ENCODE measurements around the gene TSHZ2. TPM values are rescaled to one million over a fixed set of nuclear protein-coding genes. Genes with fewer than 3 reads are reported as not detected.

The TSHZ2 gene
- total and polyA plus RNA-seq, 2 of the 4 experiments (the other 2 are of a cell fraction): under 0.01 to 0.02 TPM

GRCh38 chr20:53044296-53044695 is 72.1 kb downstream of the TSHZ2 start:
- no TSS peak for BruUV-seq (replicated peaks)
- TF ChIP-seq POLR2A (IDR thresholded peaks at IDR 0.05; ENCODE audit: low read depth, low read length): no peak
- no peak for TF ChIP-seq RCOR1 (IDR thresholded peaks at IDR 0.05; ENCODE audit: insufficient replicate concordance, low read length)
- TF ChIP-seq RFX5 (IDR thresholded peaks at IDR 0.05; ENCODE audit: low read depth, low read length): no peak
- POLR2A ChIA-PET (ENCODE audit: unreplicated experiment): no interaction called here

More at GRCh38 chr20:53044296-53044695, 72.1 kb downstream of the TSHZ2 start:
- Histone ChIP-seq H3K9me1 (ENCODE audit: insufficient read depth, low read length) (no peaks in the 10 kb centered on the region), H3K56ac (ENCODE audit: extremely low read depth, insufficient read depth, low read length) (no peak overlapping the region), H2BK20ac (ENCODE audit: low read depth, low read length) (no peak overlapping the region), H4K20me1 (ENCODE audit: insufficient read depth, low read length) (no peaks in the 10 kb centered on the region), H3K9me3 (ENCODE audit: control insufficient read depth, insufficient read depth, low read length) (peaks cover 3% of the 10 kb centered on the region; the same call in 1 of the 2 replicates), H2BK5ac (ENCODE audit: low read depth, low read length, poor library complexity, severe bottlenecking) (no peak overlapping the region), H3K4me2 (ENCODE audit: low read depth, low read length) (no peak overlapping the region), H3K23ac (ENCODE audit: low read depth, low read length) (no peak overlapping the region), H3K4me1 (ENCODE audit: control insufficient read depth, insufficient read depth, low read length) (no peaks in the 10 kb centered on the region), H4K8ac (ENCODE audit: low read depth in 2 of 2, low read length in 2 of 2) (no peak overlapping the region), H2AFZ (replicated peaks; ENCODE audit: low read length, poor library complexity) (no peak overlapping the region), H3K18ac (ENCODE audit: low read depth, low read length) (no peak overlapping the region), H3K79me1 (ENCODE audit: low read depth in 1 of 2, low read length in 2 of 2) (no peaks in the 10 kb centered on the region), H3K9ac (ENCODE audit: low read depth, low read length) (no peak overlapping the region), H3K4me3 (ENCODE audit: insufficient read depth, low read depth, low read length) (no peak overlapping the region), H2AK9ac (replicated peaks; ENCODE audit: low read depth, low read length, poor library complexity) (no peak overlapping the region), H2AK5ac (ENCODE audit: low read depth, low read length) (no peak overlapping the region), H3K4ac (ENCODE audit: low read depth, low read length) (no peak overlapping the region), H2BK15ac (ENCODE audit: low read depth, low read length) (no peak overlapping the region), H3K27ac (ENCODE audit: insufficient read depth, low read length) (no peak overlapping the region), H4K5ac (ENCODE audit: low read depth, low read length) (no peak overlapping the region), H3K14ac (replicated peaks; ENCODE audit: low read depth, low read length) (no peak overlapping the region), H3K36me3 (ENCODE audit: control insufficient read depth, insufficient read depth, low read length) (no peaks in the 10 kb centered on the region), H4K91ac (ENCODE audit: insufficient read depth, low read depth, low read length) (no peak overlapping the region), H3K27me3 (ENCODE audit: control insufficient read depth, insufficient read depth, low read length) (no peaks in the 10 kb centered on the region), H2BK120ac (ENCODE audit: low read depth, low read length) (no peak overlapping the region)
- WGBS, 2 experiments (ENCODE audit: extremely low coverage in 2 of 2, insufficient read length in 1 of 2): 92% methylated on average over 4 of the region's 5 CpGs; no CpG with 5 or more reads in 1 of the 2 experiments
- CTCF ChIA-PET: no interaction called here
- in situ Hi-C loops (cut with MboI; ENCODE audit: low sequenced_read_pairs): no loop called here
- dilution Hi-C loops (cut with HindIII; ENCODE audit: low sequenced_read_pairs, unreplicated experiment): no loop called here
- intact Hi-C loops (cut with micrococcal nuclease): no loop called here
- ATAC-seq (ENCODE audit: low read depth): no peak
- no peak for DNase-seq

Measured in IMR-90 (cell line).